Gastroesophageal sphincter (tissue), 4 donors: ENCODE results near the gene ZMYM3. TPM values are rescaled to one million over a fixed set of nuclear protein-coding genes. Genes with fewer than 3 reads are reported as not detected.

ENCODE experiments used
- ATAC-seq: fragments of 150-250 bp; one replicate; pipeline ENCODE4 v1.9.1; 2016; ENCODE audit warnings: mild to moderate bottlenecking, moderate library complexity
- H3K27ac ChIP-seq, 4 donors: fragments of 200-600 bp; sonication (generic) in 3 of 4; 1 replicate in 3 of 4; 2 replicates in 1 of 4; pipeline ENCODE4 v1.5.1; 2016 to 2019
- H3K27me3 ChIP-seq: fragments of 200-600 bp; sonication (generic); one replicate; pipeline ENCODE4 v1.5.1; 2019
- H3K36me3 ChIP-seq, 2 donors: fragments of 200-600 bp; sonication (generic); one replicate each; pipeline ENCODE4 v1.5.1; 2019; ENCODE audit warnings: control low read depth in 1 of 2
- H3K4me1 ChIP-seq, 3 donors: fragments of 200-600 bp; sonication (generic); 1 replicate in 2 of 3; 2 replicates in 1 of 3; pipeline ENCODE4 v1.5.1; 2016 to 2019; ENCODE audit warnings: control low read depth in 2 of 3
- H3K4me3 ChIP-seq, 2 donors: fragments of 200-600 bp; sonication (generic); one replicate each; pipeline ENCODE4 v1.5.1; 2019; ENCODE audit warnings: mild to moderate bottlenecking in 1 of 2, moderate library complexity in 1 of 2
- H3K9me3 ChIP-seq, 3 donors: fragments of 200-600 bp; sonication (generic); one replicate each; pipeline ENCODE4 v1.5.1; 2017 to 2019; ENCODE audit warnings: control low read depth in 2 of 3
- EP300 ChIP-seq: sonication (generic); formaldehyde crosslinking; IDR thresholded peaks from one replicate; pipeline ENCODE4 v1.6.1; 2017; ENCODE audit warnings: antibody characterized with exemption, mild to moderate bottlenecking
- POLR2A ChIP-seq, 2 donors: fragments of 450-650 bp; IDR thresholded peaks; one replicate each; pipeline ENCODE4 v1.6.1; 2017; ENCODE audit warnings: antibody characterized with exemption in 2 of 2, mild to moderate bottlenecking in 2 of 2, moderate library complexity in 1 of 2
- POLR2AphosphoS5 ChIP-seq: sonication (generic); formaldehyde crosslinking; IDR thresholded peaks from one replicate; pipeline ENCODE4 v1.6.1; 2017; ENCODE audit warnings: antibody characterized with exemption
- WGBS, 2 donors: methylation state at CpG; one replicate each; pipeline ENCODE4 v1.1.5; 2018; ENCODE audit warnings: low coverage in 1 of 2; 5-methylcytosine and 5-hydroxymethylcytosine counted together
- total RNA-seq, 4 donors: library from RNA; depleted of rRNA; stranded (reverse); fragments of >200 nt; gene quantifications; one replicate each; pipeline ENCODE4 v1.1.0, GENCODE V29; 2016
- TF ChIP-seq, protein P1 (sequence below), 4 experiments: fragments of 200-600 bp in 2 of 4; fragments of 450-650 bp in 2 of 4; sonication (generic) in 1 of 4; IDR thresholded peaks; one replicate each; pipeline ENCODE4 v1.5.1; 2017 to 2019; ENCODE audit warnings: antibody characterized with exemption in 4 of 4, mild to moderate bottlenecking in 2 of 4, moderate library complexity in 2 of 4

Gene ZMYM3
- total RNA-seq, 4 donors from 2014 or later: 9.7 to 18.5 (median 13.4) TPM

DNA sequence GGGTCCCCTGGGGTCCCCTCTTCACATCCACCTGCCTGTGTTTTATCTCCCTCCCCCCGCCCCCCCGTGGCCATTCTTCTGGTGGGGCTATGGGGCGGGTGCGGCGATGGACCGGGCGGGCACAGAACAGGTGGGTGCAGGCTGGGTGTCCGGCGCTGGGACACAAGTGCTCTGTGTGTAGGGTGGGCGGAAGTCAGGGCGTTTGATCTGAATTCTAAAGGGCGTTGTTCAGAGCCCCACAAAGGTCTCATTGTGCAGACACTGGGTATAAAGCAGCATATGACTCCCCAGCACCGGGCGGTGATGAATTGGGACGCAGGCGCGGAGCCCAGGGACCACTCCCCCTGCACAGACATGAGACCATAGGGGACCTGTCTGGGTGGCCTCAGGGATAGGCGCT is 31.0 kb downstream of the ZMYM3 start, which contains the start of gene GJB1:
TSS of gene GJB1 (plus strand) at position 296 of the 400 bp plus-strand sequence. CDS start 484 bp downstream, outside the sequence.
- ATAC-seq: no peak
- no peaks in the 10 kb centered on the region for H3K36me3 ChIP-seq
- no CpG with 5 or more reads among the region's 18 CpGs for WGBS, 2 donors
- no peaks in the 10 kb centered on the region for H3K9me3 ChIP-seq
- H3K27ac ChIP-seq: no peak within 1 kb of the TSS
- H3K4me1 ChIP-seq: no peaks in the 10 kb centered on the region
- peaks cover 6% of the 10 kb centered on the region for H3K27me3 ChIP-seq
- H3K4me3 ChIP-seq: no peak within 1 kb of the TSS
- TF ChIP-seq POLR2A (IDR thresholded peaks at IDR 0.05) (no peak), EP300 (no peak)
- TF ChIP-seq, protein P1, sequence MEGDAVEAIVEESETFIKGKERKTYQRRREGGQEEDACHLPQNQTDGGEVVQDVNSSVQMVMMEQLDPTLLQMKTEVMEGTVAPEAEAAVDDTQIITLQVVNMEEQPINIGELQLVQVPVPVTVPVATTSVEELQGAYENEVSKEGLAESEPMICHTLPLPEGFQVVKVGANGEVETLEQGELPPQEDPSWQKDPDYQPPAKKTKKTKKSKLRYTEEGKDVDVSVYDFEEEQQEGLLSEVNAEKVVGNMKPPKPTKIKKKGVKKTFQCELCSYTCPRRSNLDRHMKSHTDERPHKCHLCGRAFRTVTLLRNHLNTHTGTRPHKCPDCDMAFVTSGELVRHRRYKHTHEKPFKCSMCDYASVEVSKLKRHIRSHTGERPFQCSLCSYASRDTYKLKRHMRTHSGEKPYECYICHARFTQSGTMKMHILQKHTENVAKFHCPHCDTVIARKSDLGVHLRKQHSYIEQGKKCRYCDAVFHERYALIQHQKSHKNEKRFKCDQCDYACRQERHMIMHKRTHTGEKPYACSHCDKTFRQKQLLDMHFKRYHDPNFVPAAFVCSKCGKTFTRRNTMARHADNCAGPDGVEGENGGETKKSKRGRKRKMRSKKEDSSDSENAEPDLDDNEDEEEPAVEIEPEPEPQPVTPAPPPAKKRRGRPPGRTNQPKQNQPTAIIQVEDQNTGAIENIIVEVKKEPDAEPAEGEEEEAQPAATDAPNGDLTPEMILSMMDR (IDR thresholded peaks at IDR 0.05): no peak

DNA sequence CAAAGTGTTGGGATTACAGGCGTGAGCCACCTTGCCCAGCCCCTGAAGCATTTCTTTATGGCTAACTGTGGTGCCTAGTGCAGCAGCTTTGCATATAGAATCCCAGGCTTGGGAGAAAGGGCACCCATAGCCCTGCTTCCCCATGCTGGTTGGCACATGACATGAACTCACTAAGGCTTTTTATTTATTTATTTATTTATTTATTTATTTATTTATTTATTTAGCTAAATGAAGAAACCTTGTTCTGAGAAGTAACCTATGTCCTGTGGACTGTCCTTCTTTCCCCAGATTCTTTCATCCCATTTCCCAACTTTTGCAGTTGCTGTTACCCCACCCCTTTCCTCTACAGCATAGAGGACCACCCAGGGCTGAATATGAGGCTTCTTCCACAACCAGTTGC is 32.8 kb downstream of the ZMYM3 start:
- no peaks in the 10 kb centered on the region for H3K36me3 ChIP-seq
- H3K4me1 ChIP-seq: no peaks in the 10 kb centered on the region
- ATAC-seq: no peak
- no peak for TF ChIP-seq POLR2AphosphoS5
- TF ChIP-seq, protein P1 (IDR thresholded peaks at IDR 0.05): no peak
- TF ChIP-seq POLR2A (IDR thresholded peaks at IDR 0.05): no peak
- TF ChIP-seq EP300: no peak
- H3K27me3 ChIP-seq: peaks cover 6% of the 10 kb centered on the region
- H3K9me3 ChIP-seq: no peaks in the 10 kb centered on the region
- H3K4me3 ChIP-seq: no peak overlapping the region
- WGBS, 2 donors: no CpG with 5 or more reads among the region's 1 CpG
- no peak overlapping the region for H3K27ac ChIP-seq

DNA sequence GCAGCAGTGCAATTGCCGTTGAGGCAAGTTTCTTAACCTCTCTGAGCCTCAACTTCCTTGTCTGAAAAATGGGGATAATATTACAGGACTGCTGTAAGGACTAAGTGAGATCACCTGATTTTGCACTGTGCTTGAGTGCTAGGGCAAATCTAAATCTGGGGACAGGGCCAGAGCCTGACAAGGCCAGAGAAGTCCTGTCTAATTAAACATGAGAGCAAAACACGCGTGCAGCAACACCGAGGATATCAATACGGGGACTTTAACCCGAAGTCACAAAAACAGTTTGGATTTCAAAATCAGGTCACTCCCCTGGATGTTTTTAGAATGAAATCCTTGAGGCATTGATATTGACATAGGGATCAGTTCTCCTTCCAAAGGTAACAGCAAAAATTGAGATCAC is 36.6 kb downstream of the ZMYM3 start:
- no peaks in the 10 kb centered on the region for H3K9me3 ChIP-seq
- WGBS, 2 donors: 82 to 89% methylated on average over 3 to 5 of the region's 6 CpGs
- no peaks in the 10 kb centered on the region for H3K4me1 ChIP-seq
- no peaks in the 10 kb centered on the region for H3K27me3 ChIP-seq
- ATAC-seq: no peak
- H3K4me3 ChIP-seq: no peak overlapping the region
- no peak overlapping the region for H3K27ac ChIP-seq
- TF ChIP-seq, protein P1 (IDR thresholded peaks at IDR 0.05): no peak
- no peak for TF ChIP-seq POLR2AphosphoS5
- TF ChIP-seq EP300: no peak
- no peaks in the 10 kb centered on the region for H3K36me3 ChIP-seq

DNA sequence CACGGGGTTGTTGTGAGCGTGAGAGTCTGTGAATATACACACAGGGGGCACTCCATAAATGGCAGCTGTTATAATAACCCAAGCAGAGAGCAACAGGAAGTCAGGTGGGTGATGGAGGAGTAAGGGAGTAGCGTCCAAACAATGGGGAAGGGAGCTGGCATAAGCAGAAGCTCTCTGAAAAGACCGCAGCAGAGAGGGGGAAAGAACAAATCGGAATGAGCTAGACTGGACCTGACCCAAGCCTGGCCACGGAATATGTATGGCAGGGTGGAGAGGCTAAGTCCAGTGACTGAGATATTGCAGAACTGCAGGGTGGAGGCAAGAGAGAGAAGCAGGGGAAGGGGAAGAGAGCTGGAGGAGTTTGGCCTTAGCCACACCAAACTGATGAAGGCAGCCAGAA is 37.5 kb downstream of the ZMYM3 start:
- H3K27me3 ChIP-seq: no peaks in the 10 kb centered on the region
- H3K4me3 ChIP-seq: no peak overlapping the region
- TF ChIP-seq POLR2AphosphoS5: no peak
- TF ChIP-seq, protein P1 (IDR thresholded peaks at IDR 0.05): no peak
- H3K9me3 ChIP-seq: no peaks in the 10 kb centered on the region
- H3K4me1 ChIP-seq: no peaks in the 10 kb centered on the region
- no peaks in the 10 kb centered on the region for H3K36me3 ChIP-seq
- H3K27ac ChIP-seq: no peak overlapping the region
- WGBS, 2 donors: 18 to 20% methylated on average over 1 to 4 of the region's 6 CpGs
- no peak for ATAC-seq

DNA sequence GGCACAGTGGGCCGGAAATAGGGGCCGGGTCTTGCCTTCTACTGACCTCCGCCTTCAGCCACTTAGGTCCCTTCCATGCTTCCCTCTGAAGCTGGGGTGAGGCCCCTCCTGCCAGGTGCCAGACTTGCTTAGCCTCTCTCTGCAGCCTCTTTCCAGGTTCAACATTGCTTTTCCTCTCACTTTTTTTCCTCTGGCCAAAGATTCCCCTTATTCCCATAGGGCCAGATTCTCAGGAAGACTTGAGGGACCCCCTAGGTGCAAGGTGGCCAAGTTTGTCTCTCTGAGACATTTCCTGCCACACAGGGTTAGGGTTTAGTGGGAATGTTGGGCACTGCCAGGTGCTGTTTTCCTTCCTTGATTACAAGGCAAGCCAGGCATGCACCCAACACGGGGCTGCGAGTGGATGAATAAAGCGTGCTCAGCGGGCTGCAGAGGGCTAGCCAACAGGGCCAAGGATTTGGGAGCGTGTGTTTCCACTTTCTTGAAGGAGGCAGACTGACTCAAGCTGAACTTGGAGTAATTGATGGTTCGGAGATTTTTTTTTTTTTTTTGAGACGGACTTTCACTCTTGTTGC is 38.5 kb downstream of the ZMYM3 start:
- Histone ChIP-seq H3K36me3 (no peaks in the 10 kb centered on the region), H3K27ac (no peak overlapping the region), H3K4me3 (no peak overlapping the region), H3K9me3 (no peaks in the 10 kb centered on the region), H3K27me3 (no peaks in the 10 kb centered on the region), H3K4me1 (no peaks in the 10 kb centered on the region)
- TF ChIP-seq POLR2AphosphoS5: no peak
- TF ChIP-seq EP300: no peak
- TF ChIP-seq POLR2A (IDR thresholded peaks at IDR 0.05): no peak
- TF ChIP-seq, protein P1 (IDR thresholded peaks at IDR 0.05): no peak
- 83 to 90% methylated on average over 2 to 10 of the region's 10 CpGs for WGBS, 2 donors
- no peak for ATAC-seq
